DMS 273 treated with DMSO at 0.1 percent for 48 hours (cell line): ENCODE data around the gene ABCC1.
"Not testable (repeated sequence)": the region's sequence is repeated elsewhere in the genome, so short reads cannot be mapped to it uniquely, and the experiment has no call there.

Source experiments
- DNase-seq: peaks from one replicate; lab custom pipeline; 2025; lab: John Stamatoyannopoulos, UW

Gene ABCC1

DNA sequence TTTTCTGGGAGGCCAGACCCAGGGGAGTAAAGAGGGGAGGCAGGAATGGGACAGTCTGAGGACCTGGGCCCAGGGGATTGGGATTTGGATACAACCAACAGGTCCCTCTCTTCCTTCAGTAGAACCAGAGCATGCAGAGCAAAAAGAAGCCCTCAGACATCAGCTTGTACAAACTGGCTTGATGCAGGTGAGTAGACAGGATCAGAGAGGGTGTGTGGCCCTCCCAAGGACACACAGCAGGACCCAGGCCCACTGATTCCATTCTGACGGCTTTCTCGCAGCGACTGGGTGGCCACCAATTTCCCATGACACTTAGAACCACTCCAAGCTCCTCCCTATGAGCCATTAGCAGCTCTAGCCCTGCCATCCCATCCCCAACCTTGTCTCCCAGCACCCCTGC is 210.2 kb downstream of the ABCC1 start:
- no peak for DNase-seq

DNA sequence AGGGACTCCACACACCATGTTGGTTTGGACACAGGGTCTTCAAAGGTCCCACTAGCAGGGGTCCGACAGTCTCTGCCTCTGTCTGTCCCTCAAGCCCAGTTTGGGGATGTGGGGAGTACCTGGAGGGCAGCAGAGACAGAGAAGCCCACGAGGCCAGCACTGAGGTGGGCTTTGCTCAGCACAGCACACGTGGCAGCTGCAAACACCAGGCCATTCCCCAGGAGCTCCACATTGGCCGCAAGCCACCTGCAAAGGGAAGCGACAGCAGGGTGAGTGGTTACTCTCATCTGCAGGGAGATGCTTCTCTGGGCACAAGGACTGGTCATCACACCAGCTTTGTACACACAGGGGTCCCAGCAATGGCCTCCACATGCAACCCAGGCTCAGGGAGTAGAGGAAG is 211.9 kb downstream of the ABCC1 start:
- no peak for DNase-seq

DNA sequence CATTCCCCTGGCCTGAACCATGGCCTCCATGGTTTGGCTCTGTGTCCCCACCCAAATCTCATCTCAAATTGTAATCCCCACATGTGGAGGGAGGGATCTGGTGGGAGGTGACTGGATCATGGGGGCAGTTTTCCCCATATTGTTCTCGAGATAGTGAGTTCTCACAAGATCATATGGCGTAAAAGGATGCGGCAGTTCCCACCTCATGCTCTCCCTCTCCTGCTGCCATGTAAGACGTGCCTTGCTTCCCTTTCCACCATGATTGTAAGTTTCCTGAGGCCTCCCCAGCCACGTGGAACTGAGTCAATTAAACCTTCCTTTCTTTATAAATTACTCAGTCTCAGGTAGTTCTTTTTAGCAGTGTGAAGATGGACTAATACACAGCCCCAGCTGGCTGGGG is 212.4 kb downstream of the ABCC1 start:
- not testable (repeated sequence) for DNase-seq

GRCh38 chr16:16162591-16162990 is 213.2 kb downstream of the ABCC1 start:
- no peak for DNase-seq

- no peak for DNase-seq
Measured at GRCh38 chr16:16163109-16163508, 213.7 kb downstream of the ABCC1 start.

GRCh38 chr16:16163571-16163970 is 214.2 kb downstream of the ABCC1 start:
- DNase-seq = no peak

DNA sequence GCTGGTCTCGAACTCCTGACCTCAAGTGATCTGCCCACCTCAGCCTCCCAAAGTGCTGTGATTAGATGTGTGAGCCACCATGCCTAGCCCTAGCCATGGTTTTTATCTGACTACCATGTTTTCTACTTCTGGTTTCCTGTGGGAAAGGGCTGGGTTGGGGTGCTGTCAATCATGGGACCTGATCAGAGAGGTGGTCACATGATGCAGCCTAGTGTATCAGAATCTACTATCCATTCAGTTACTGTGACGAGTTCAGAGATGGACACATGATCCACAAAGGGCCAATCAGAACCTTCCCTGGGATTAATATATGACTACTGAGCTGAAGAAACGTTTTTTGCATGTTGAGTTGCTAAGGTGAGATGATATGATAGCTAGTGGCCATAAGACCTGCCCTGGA is 214.8 kb downstream of the ABCC1 start:
- no peak for DNase-seq

- DNase-seq = no peak
Measured at GRCh38 chr16:16166085-16166484, 216.7 kb downstream of the ABCC1 start.

DNA sequence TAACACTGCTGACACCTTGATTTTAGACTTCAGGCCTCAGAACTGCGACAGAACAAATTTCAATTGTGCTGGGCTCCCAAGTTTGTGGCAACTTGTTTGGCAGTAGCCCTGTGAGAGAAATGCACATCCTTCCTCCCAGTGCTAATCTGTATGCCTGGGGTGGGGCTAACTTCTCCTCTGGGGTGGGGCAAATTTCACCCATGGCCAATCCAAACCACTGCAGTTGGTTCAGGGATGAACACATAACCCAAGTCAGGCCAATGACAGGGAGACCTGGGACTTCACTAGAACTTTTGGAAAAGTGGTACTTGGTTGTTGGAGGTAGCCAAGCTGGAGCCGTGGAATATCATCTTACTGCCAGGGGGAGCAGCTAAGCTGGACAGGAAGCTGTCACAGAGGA is 217.5 kb downstream of the ABCC1 start:
- DNase-seq = no peak

GRCh38 chr16:16167927-16168326 is 218.5 kb downstream of the ABCC1 start:
- DNase-seq = no peak

GRCh38 chr16:16168431-16168830 is 219.0 kb downstream of the ABCC1 start:
- no peak for DNase-seq

DNA sequence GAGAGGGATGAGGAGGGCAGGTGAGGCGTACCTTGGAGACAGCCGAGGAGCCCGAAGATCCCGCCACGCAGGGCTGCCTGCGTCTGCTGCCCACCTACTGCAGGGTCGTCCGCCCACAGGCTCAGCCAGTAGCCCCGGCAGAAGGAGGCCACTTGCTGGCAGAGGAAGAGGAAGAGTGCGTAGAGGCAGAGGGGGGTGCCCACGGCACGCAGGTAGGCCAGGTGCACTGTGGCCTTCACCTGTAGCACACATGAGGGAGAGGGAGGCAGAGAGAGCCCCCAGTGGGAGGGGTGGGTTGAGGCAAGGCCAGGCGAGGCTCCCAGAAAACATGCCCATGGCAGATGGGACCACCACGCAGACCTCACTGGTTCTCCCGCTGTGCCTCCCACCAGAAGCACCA is 220.2 kb downstream of the ABCC1 start:
- no peak for DNase-seq

DNA sequence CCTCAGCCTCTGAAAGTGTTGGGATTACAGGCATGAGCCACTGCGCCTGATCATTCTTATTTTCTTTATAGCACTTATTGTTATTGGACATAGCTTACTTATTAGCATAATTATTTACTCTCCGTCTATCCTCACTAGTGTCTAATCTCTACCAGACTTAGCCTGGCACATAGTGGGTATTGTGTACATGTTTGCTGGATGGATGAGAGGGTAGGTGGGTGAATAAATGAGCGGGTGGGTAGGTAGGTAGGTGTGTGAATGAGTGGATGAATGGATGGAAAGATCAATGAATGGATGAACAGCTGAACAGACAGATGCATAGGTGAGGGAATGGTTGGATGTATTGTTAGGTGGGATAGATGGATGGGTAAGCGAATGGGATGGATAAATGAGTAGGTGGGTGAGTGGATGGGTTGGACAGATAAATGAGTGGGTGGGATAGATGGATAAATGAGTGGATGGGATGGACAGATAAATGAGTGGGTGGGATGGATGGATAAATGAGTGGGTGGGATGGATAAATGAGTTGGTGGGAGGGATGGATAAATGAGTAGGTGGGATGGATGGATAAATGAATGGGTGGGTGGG is 222.0 kb downstream of the ABCC1 start:
- no peak for DNase-seq

DNA sequence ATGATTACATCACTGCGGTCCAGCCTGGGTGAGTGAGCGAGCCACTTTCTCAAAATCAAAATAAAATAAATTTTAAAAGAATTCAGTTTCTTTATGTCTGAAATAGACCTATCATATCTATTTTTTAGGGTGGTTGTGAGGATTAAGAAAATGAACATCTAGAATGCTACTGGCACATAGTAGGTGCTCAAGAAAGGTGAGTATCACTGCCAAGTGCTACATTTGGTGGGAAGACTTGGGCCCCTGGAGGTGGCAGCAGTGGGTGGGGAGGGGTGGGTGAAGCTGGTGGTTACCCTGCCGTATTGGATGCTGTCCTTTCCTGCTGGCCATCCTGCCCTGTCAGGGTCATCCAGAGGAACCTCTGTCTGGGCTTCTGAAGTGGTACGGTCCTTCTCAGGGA is 223.6 kb downstream of the ABCC1 start:
- no peak for DNase-seq

DNA sequence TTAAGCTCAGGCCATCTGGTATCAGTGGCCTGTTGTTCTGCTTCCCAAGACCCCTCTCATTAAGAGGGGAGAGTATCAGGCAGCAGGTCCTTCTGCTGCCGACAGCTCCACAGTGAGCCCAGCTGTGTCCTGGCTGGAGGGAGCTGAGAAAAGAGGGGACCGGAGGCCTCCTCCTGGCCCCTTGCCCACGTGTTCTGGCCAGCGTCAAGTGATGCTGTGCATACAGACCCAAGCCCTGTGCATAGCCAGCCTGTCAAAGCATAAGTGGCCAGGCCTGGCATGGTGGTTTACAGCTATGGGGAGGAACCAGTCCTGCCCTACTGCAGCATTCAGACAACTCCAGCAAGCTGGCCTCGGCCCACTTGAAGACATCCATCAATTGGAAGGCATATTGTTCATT is 225.9 kb downstream of the ABCC1 start:
- DNase-seq = no peak

DNA sequence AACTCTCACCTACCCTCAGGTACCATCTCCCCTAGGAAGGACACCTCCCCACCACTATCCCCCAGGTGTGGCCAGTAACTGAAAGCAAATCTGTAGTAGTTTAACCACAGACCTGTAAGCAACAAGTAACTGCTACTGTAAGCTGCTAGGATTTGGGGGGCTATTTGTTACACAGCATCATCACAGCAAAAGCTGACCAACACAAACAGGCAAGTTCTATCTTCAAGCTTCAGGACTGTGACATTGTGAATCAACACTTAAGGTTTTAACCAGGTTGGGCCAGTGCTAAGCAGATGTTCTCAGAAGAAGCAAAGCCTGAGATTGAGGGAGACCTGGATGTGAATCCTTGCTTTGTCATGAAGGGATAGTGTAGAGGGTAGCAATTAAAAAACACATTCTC is 226.9 kb downstream of the ABCC1 start:
- DNase-seq = no peak

DNA sequence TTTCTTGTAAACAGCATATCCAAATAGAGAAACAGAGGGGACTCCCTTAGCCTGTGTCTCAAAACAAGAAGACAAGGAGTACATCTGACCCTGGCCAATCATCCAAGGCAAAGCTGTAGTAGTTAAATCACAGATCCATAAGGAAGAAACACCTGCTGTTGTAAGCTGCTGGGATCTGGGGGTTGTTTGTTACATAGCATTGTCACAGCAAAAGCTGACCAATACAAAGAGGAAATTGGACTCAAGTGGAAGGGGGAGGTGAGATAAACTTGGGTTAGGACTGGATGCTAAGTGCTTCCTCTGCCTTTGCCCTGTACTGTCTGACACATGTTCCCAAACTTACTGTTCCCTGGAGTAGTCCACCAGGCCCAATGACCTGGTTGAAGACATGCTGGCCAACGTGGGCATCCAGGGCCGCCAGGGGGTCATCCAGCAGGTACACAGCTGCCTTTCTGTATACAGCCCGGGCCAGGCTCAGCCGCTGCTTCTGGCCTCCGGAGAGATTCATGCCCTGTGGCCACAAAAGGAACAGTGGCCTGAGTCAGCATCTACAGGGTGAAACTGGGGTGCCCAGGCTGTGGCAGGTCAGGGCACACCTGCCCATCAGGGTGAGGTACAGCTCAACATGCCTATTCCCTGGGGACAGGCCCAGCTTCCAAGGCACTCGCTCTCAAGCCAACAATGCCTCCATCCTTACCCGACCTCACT is 229.2 kb downstream of the ABCC1 start:
- DNase-seq = no peak

DNA sequence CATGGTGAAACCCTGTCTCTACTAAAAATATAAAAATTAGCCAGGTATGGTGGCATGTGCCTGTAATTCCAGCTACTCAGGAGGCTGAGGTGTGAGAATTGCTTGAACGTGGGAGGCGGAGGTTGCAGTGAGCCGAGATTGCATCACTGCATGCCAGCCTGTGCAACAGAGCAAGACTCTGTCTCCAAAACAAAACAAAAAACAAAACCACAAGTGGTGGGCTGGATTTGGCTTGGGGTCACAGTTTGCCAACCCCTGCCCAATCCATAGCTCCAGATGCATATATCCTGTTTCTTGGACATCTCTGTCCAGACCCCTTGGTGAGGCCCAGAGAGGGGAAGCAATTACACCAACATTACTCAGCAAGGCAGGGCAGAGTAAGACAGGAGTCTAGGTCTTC is 232.3 kb downstream of the ABCC1 start:
- DNase-seq = not testable (repeated sequence)

GRCh38 chr16:16182918-16183317 is 233.5 kb downstream of the ABCC1 start:
- no peak for DNase-seq

GRCh38 chr16:16183562-16183961 is 234.1 kb downstream of the ABCC1 start:
- DNase-seq = no peak

GRCh38 chr16:16184594-16184993 is 235.2 kb downstream of the ABCC1 start:
- no peak for DNase-seq

- DNase-seq = no peak
Measured at GRCh38 chr16:16185095-16185494, 235.7 kb downstream of the ABCC1 start.

GRCh38 chr16:16186820-16187219 is 237.4 kb downstream of the ABCC1 start:
- no peak for DNase-seq

GRCh38 chr16:16188827-16189226 is 239.4 kb downstream of the ABCC1 start:
- DNase-seq = no peak
